Neural cell (in vitro differentiated cells): ENCODE data around the gene TAF1C. TPM values are rescaled to one million over a fixed set of nuclear protein-coding genes. Genes with fewer than 3 reads are reported as not detected.

Source experiments
- H2AFZ ChIP-seq: fragments of 200-600, 300-800 bp; sonication (generic), shearing (Covaris generic); 2 replicates; pipeline ENCODE4 v1.6.0; 2014; ENCODE audit warnings: low read depth, mild to moderate bottlenecking, antibody characterized with exemption, low read length, moderate library complexity
- H3F3A ChIP-seq: fragments of 200-600 bp; shearing (Covaris generic); 2 replicates; pipeline ENCODE4 v1.6.1; 2016; ENCODE audit warnings: mild to moderate bottlenecking, moderate library complexity, mixed read lengths, antibody characterized with exemption, low read length; ENCODE audit not compliant: insufficient read depth, poor library complexity, severe bottlenecking
- H3K27ac ChIP-seq: fragments of 200-600, 300-800 bp; sonication (generic), shearing (Covaris generic); 2 replicates; pipeline ENCODE4 v1.5.1; 2014; ENCODE audit warnings: mild to moderate bottlenecking, low read length, moderate library complexity
- H3K27me3 ChIP-seq: fragments of 300-800, 200-600 bp; sonication (generic), shearing (Covaris generic); 2 replicates; pipeline ENCODE4 v1.6.0; 2014; ENCODE audit warnings: mild to moderate bottlenecking, low read depth, low read length, moderate library complexity; ENCODE audit not compliant: insufficient read depth
- H3K36me3 ChIP-seq: fragments of 300-800, 200-600 bp; sonication (generic), shearing (Covaris generic); 2 replicates; pipeline ENCODE4 v1.5.1; 2014; ENCODE audit warnings: mild to moderate bottlenecking, antibody characterized with exemption, low read length, moderate library complexity; ENCODE audit not compliant: insufficient read depth
- H3K4me2 ChIP-seq: fragments of 300-800, 200-600 bp; sonication (generic), shearing (Covaris generic); 2 replicates; pipeline ENCODE4 v1.6.0; 2014; ENCODE audit warnings: mild to moderate bottlenecking, low read length
- H3K4me3 ChIP-seq: fragments of 300-800, 200-600 bp; sonication (generic), shearing (Covaris generic); 2 replicates; pipeline ENCODE4 v1.5.1; 2014; ENCODE audit warnings: mild to moderate bottlenecking, low read length, moderate library complexity
- H3K79me2 ChIP-seq: fragments of 200-600 bp; shearing (Covaris generic); replicated peaks from 2 replicates; pipeline ENCODE4 v1.6.0; 2014; ENCODE audit warnings: mild to moderate bottlenecking, low read length, moderate library complexity; ENCODE audit not compliant: insufficient read depth
- H3K9ac ChIP-seq: fragments of 300-800, 200-600 bp; sonication (generic), shearing (Covaris generic); 2 replicates; pipeline ENCODE4 v1.6.1; 2016; ENCODE audit warnings: mild to moderate bottlenecking, low read length, mixed read lengths
- H3K9me2 ChIP-seq: fragments of 200-600 bp; shearing (Covaris generic); 2 replicates; pipeline ENCODE4 v1.6.1; 2016; ENCODE audit warnings: mild to moderate bottlenecking, low read length, mixed read lengths; ENCODE audit not compliant: insufficient read depth
- H3K9me3 ChIP-seq: fragments of 200-600, 300-800 bp; sonication (generic), shearing (Covaris generic); 2 replicates; pipeline ENCODE4 v1.6.1; 2016; ENCODE audit warnings: mild to moderate bottlenecking, mixed run types, low read length, moderate library complexity, mixed read lengths
- H4K20me1 ChIP-seq: fragments of 200-600 bp; shearing (Covaris generic); 2 replicates; pipeline ENCODE4 v1.6.1; 2016; ENCODE audit warnings: mild to moderate bottlenecking, mixed run types; ENCODE audit not compliant: insufficient read depth
- CTCF ChIP-seq: fragments of 450-650 bp; IDR thresholded peaks from 2 replicates; pipeline ENCODE4 v1.5.1; 2014; ENCODE audit warnings: antibody characterized with exemption, mild to moderate bottlenecking, moderate library complexity; ENCODE audit not compliant: poor library complexity, severe bottlenecking
- EP300 ChIP-seq: fragments of 450-650 bp; conservative IDR thresholded peaks from 2 replicates; pipeline ENCODE4 v1.6.1; 2014; ENCODE audit warnings: antibody characterized with exemption, mild to moderate bottlenecking, moderate library complexity; ENCODE audit not compliant: poor library complexity, severe bottlenecking
- EZH2 ChIP-seq: fragments of 200-600, 300-800 bp; shearing (Covaris generic), sonication (generic); IDR thresholded peaks from 2 replicates; pipeline ENCODE4 v1.6.1; 2014; ENCODE audit warnings: antibody characterized with exemption, low read length, borderline replicate concordance, mild to moderate bottlenecking; ENCODE audit not compliant: insufficient read depth, poor library complexity, severe bottlenecking
- MXI1 ChIP-seq: fragments of 450-650 bp; conservative IDR thresholded peaks from 2 replicates; pipeline ENCODE4 v1.6.1; 2014; ENCODE audit warnings: antibody characterized with exemption, mild to moderate bottlenecking; ENCODE audit not compliant: poor library complexity, severe bottlenecking
- POLR2AphosphoS5 ChIP-seq: IDR thresholded peaks from 2 replicates; pipeline ENCODE4 v1.6.1; 2012
- RAD21 ChIP-seq: fragments of 450-650 bp; conservative IDR thresholded peaks from 2 replicates; pipeline ENCODE4 v1.6.1; 2014; ENCODE audit warnings: antibody characterized with exemption, mild to moderate bottlenecking, moderate library complexity
- REST ChIP-seq: IDR thresholded peaks from 2 replicates; pipeline ENCODE4 v1.6.1; 2012; ENCODE audit warnings: borderline replicate concordance
- SMC3 ChIP-seq: fragments of 450-650 bp; conservative IDR thresholded peaks from 2 replicates; pipeline ENCODE4 v1.6.1; 2014; ENCODE audit warnings: antibody characterized with exemption, mild to moderate bottlenecking, moderate library complexity; ENCODE audit not compliant: poor library complexity
- TAF1 ChIP-seq: IDR thresholded peaks from 2 replicates; pipeline ENCODE4 v1.6.1; 2012; ENCODE audit warnings: low read depth
- polyA plus RNA-seq: library from polyadenylated mRNA; depleted of rRNA; stranded (reverse); fragments of >200 nt; gene quantifications from 2 replicates; pipeline ENCODE4 v1.2.3, GENCODE V29; 2014

The TAF1C gene
- polyA plus RNA-seq, 1 donor from 2014 or later = 25.5 TPM

- Histone ChIP-seq H4K20me1 (no peaks in the 10 kb centered on the region), H3K27me3 (no peaks in the 10 kb centered on the region), H3K36me3 (no peaks in the 10 kb centered on the region), H3K9ac (no peak overlapping the region), H3F3A (no peaks in the 10 kb centered on the region), H3K27ac (no peak overlapping the region), H3K4me3 (no peak overlapping the region), H2AFZ (no peak overlapping the region), H3K79me2 (no peaks in the 10 kb centered on the region), H3K9me2 (no peaks in the 10 kb centered on the region), H3K9me3 (no peaks in the 10 kb centered on the region), H3K4me2 (no peak overlapping the region)
- no peak for TF ChIP-seq MXI1
- TF ChIP-seq REST = no peak
- TF ChIP-seq EP300 = no peak
- no peak for TF ChIP-seq CTCF
- TF ChIP-seq RAD21 = no peak
- no peak for TF ChIP-seq TAF1
- no peak for TF ChIP-seq POLR2AphosphoS5
- TF ChIP-seq SMC3 = no peak
- TF ChIP-seq EZH2 = no peak
These were observed 39.2 kb upstream of the TAF1C start for GRCh38 chr16:84226026-84226425.

- no peaks in the 10 kb centered on the region for H3K9me2 ChIP-seq
- H3K79me2 ChIP-seq = no peaks in the 10 kb centered on the region
- H3K36me3 ChIP-seq = no peaks in the 10 kb centered on the region
- H3K4me3 ChIP-seq = no peak overlapping the region
- H3K9ac ChIP-seq = no peak overlapping the region
- no peaks in the 10 kb centered on the region for H3K9me3 ChIP-seq
- no peak overlapping the region for H3K27ac ChIP-seq
- no peak for TF ChIP-seq SMC3
- H3K27me3 ChIP-seq = no peaks in the 10 kb centered on the region
- H4K20me1 ChIP-seq = no peaks in the 10 kb centered on the region
- no peak overlapping the region for H3K4me2 ChIP-seq
- no peaks in the 10 kb centered on the region for H3F3A ChIP-seq
- no peak overlapping the region for H2AFZ ChIP-seq
These were observed 38.7 kb upstream of the TAF1C start for GRCh38 chr16:84225571-84225970.

- Histone ChIP-seq H3K27ac (no peak overlapping the region), H3K79me2 (no peaks in the 10 kb centered on the region), H3K4me2 (no peak overlapping the region), H3K9me3 (no peaks in the 10 kb centered on the region), H2AFZ (no peak overlapping the region), H3F3A (no peaks in the 10 kb centered on the region), H3K36me3 (no peaks in the 10 kb centered on the region), H4K20me1 (no peaks in the 10 kb centered on the region), H3K27me3 (no peaks in the 10 kb centered on the region), H3K9me2 (no peaks in the 10 kb centered on the region), H3K4me3 (no peak overlapping the region), H3K9ac (no peak overlapping the region)
- TF ChIP-seq TAF1 (no peak), EZH2 (no peak), POLR2AphosphoS5 (no peak), CTCF (no peak)
These were observed 38.3 kb upstream of the TAF1C start for GRCh38 chr16:84225126-84225525.
